Natural killer cell (primary cell): ENCODE measurements around the gene MAGOH. TPM values are rescaled to one million over a fixed set of nuclear protein-coding genes. Genes with fewer than 3 reads are reported as not detected.

Experiments used
- ATAC-seq, 3 donors: fragments of 150-1000 bp in 2 of 3; fragments of 200-7000 bp in 1 of 3; cut with Tn5 transposase; 1 replicate in 1 of 3; 2 replicates in 2 of 3; pipeline ENCODE4 v1.10.0; 2021; ENCODE audit warnings: mild to moderate bottlenecking in 2 of 3, moderate library complexity in 2 of 3
- DNase-seq, 2 donors: peaks; one replicate each; pipeline versions ENCODE4 v3.0.0 to v3.0.0-alpha.2; 2013 to 2021; ENCODE audit warnings: mixed read lengths in 1 of 2
- H3K27ac ChIP-seq: one replicate; pipeline ENCODE4 v1.5.1; 2013; ENCODE audit warnings: mild to moderate bottlenecking, low read length
- H3K27me3 ChIP-seq: one replicate; pipeline ENCODE4 v1.6.1; 2013; ENCODE audit warnings: low read length; ENCODE audit not compliant: control insufficient read depth, insufficient read depth
- H3K36me3 ChIP-seq: one replicate; pipeline ENCODE4 v1.6.1; 2013; ENCODE audit warnings: low read length; ENCODE audit not compliant: control insufficient read depth, insufficient read depth
- H3K4me1 ChIP-seq: one replicate; pipeline ENCODE4 v1.6.1; 2013; ENCODE audit warnings: low read length; ENCODE audit not compliant: control insufficient read depth, insufficient read depth
- H3K4me3 ChIP-seq: one replicate; pipeline ENCODE4 v1.5.1; 2013; ENCODE audit warnings: low read length
- H3K9me3 ChIP-seq: one replicate; pipeline ENCODE4 v1.6.1; 2013; ENCODE audit warnings: low read length; ENCODE audit not compliant: control insufficient read depth, insufficient read depth
- H3K27ac Mint-ChIP-seq, 2 donors: one replicate each; pipeline ENCODE4 v1.8.0; 2022; ENCODE audit warnings: mild to moderate bottlenecking in 2 of 2, mixed read lengths in 2 of 2, moderate library complexity in 1 of 2
- H3K27me3 Mint-ChIP-seq, 2 donors: one replicate each; pipeline ENCODE4 v1.8.0; 2022; ENCODE audit warnings: low read depth in 2 of 2, mixed read lengths in 2 of 2
- H3K36me3 Mint-ChIP-seq: one replicate; pipeline ENCODE4 v1.8.0; 2022; ENCODE audit warnings: mixed read lengths
- H3K4me1 Mint-ChIP-seq, 2 donors: one replicate each; pipeline ENCODE4 v1.8.0; 2022; ENCODE audit warnings: mixed read lengths in 2 of 2
- H3K4me3 Mint-ChIP-seq: one replicate; pipeline ENCODE4 v1.8.0; 2022; ENCODE audit warnings: mild to moderate bottlenecking, moderate library complexity, mixed read lengths
- H3K9me3 Mint-ChIP-seq, 2 donors: one replicate each; pipeline ENCODE4 v1.8.0; 2022; ENCODE audit warnings: mixed read lengths in 2 of 2
- CTCF ChIP-seq: fragments of 200-600 bp; IDR thresholded peaks from one replicate; pipeline ENCODE4 v1.8.0; 2022; ENCODE audit warnings: antibody characterized with exemption
- WGBS: methylation state at CpG from one replicate; pipeline ENCODE4 v1.1.7; 2013; ENCODE audit warnings: missing lambda C conversion rate; ENCODE audit not compliant: insufficient coverage; 5-methylcytosine and 5-hydroxymethylcytosine counted together
- intact Hi-C: fragments of 100-400 bp; cut with micrococcal nuclease; formaldehyde crosslinking; loops from one replicate; pipeline ENCODE4 v1.14.2; 2022
- total RNA-seq, 4 donors: library from RNA; stranded (reverse); fragments of 120-200 nt in 1 of 4; gene quantifications; one replicate each; pipeline versions ENCODE4 v1.2.3 to v1.2.4, GENCODE V29; 2013 to 2022

The MAGOH gene
- total RNA-seq, 3 donors from 2014 or later (not counting 1 experiment from before 2014, with no cell fraction given): 48.6 to 70.4 (median 69.2) TPM

GRCh38 chr1:53214376-53214940 lies 23.9 kb downstream of the MAGOH start:
- H3K27ac Mint-ChIP-seq: no peak overlapping the region
- peaks cover 7% of the 10 kb centered on the region for H3K36me3 Mint-ChIP-seq
- Histone ChIP-seq H3K4me1 (peaks cover 2% of the 10 kb centered on the region), H3K27me3 (no peaks in the 10 kb centered on the region), H3K4me3 (no peak overlapping the region), H3K9me3 (no peaks in the 10 kb centered on the region), H3K36me3 (peaks cover 46% of the 10 kb centered on the region), H3K27ac (no peak overlapping the region)
- 97% methylated on average over 4 of the region's 5 CpGs for WGBS
- no peak overlapping the region for H3K4me3 Mint-ChIP-seq
- H3K9me3 Mint-ChIP-seq: no peaks in the 10 kb centered on the region
- no peak for TF ChIP-seq CTCF
- no peak for ATAC-seq
- no peaks in the 10 kb centered on the region for H3K27me3 Mint-ChIP-seq
- no peak for DNase-seq
- intact Hi-C loops: no loop called here
- H3K4me1 Mint-ChIP-seq: peaks cover 3 to 9% of the 10 kb centered on the region in 2 donors

GRCh38 chr1:53210954-53211353 lies 27.4 kb downstream of the MAGOH start:
- TF ChIP-seq CTCF: no peak
- H3K36me3 Mint-ChIP-seq: peaks cover 21% of the 10 kb centered on the region

GRCh38 chr1:53210352-53210751 lies 28.0 kb downstream of the MAGOH start:
- WGBS: 98% methylated on average over 7 of the region's 7 CpGs
- no peak for TF ChIP-seq CTCF
- Histone ChIP-seq H3K27me3 (no peaks in the 10 kb centered on the region), H3K9me3 (peaks cover 11% of the 10 kb centered on the region), H3K36me3 (peaks cover 62% of the 10 kb centered on the region), H3K27ac (no peak overlapping the region), H3K4me1 (no peaks in the 10 kb centered on the region), H3K4me3 (no peak overlapping the region)
- DNase-seq (no peak), ATAC-seq (no peak)
- Mint-ChIP-seq H3K27me3 (no peaks in the 10 kb centered on the region), H3K27ac (no peak overlapping the region), H3K4me1 (no peaks in the 10 kb centered on the region), H3K4me3 (no peak overlapping the region), H3K9me3 (peaks cover 2% of the 10 kb centered on the region in 2 donors), H3K36me3 (peaks cover 22% of the 10 kb centered on the region)
- intact Hi-C loops: no loop called here

More at GRCh38 chr1:53210954-53211353, 27.4 kb downstream of the MAGOH start:
- DNase-seq (no peak), ATAC-seq (no peak)
- no peaks in the 10 kb centered on the region for H3K4me1 ChIP-seq
- H3K4me3 ChIP-seq: no peak overlapping the region
- Mint-ChIP-seq H3K27ac (no peak overlapping the region), H3K4me1 (no peaks in the 10 kb centered on the region), H3K4me3 (no peak overlapping the region), H3K9me3 (peaks cover 2% of the 10 kb centered on the region in 2 donors), H3K27me3 (no peaks in the 10 kb centered on the region)
- WGBS: over 99% methylated on average over 11 of the region's 11 CpGs
- H3K27me3 ChIP-seq: no peaks in the 10 kb centered on the region
- peaks cover 7% of the 10 kb centered on the region for H3K9me3 ChIP-seq
- intact Hi-C loops: no loop called here
- H3K27ac ChIP-seq: no peak overlapping the region
- peaks cover 63% of the 10 kb centered on the region for H3K36me3 ChIP-seq

DNA sequence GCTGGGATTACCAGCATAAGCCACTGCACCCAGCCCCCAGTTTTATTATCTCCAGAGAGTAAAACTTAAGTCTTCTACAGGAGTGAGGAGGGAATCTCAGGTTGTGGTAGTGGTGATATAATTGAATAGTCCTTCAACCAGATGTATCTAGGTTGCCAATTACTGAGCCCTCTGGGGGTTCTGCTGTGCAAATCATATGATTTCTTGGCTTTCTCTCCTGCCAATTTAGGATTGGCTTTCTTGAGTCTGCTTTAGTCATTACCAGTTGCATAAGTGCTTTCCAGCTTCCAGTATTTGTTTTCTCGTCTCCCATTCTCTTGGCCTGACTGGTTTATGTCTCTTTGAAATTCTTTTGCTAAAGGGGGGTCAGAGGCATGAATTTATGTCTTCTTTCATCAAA lies 30.6 kb downstream of the MAGOH start:
- Mint-ChIP-seq H3K4me3 (no peak overlapping the region), H3K27ac (no peak overlapping the region)
- WGBS: 100% methylated on average over 1 of the region's 1 CpG

More for the DNA sequence above, 30.6 kb downstream of the MAGOH start:
- H3K27me3 ChIP-seq: no peaks in the 10 kb centered on the region
- Mint-ChIP-seq H3K4me1 (peaks cover 0 to 2% of the 10 kb centered on the region in 2 donors), H3K36me3 (peaks cover 48% of the 10 kb centered on the region), H3K27me3 (no peaks in the 10 kb centered on the region), H3K9me3 (peaks cover 2% of the 10 kb centered on the region in 2 donors)
- H3K4me1 ChIP-seq: no peaks in the 10 kb centered on the region
- ATAC-seq (no peak), DNase-seq (no peak)
- intact Hi-C loops: no loop called here
- no peak overlapping the region for H3K4me3 ChIP-seq
- H3K9me3 ChIP-seq: peaks cover 11% of the 10 kb centered on the region
- peaks cover 66% of the 10 kb centered on the region for H3K36me3 ChIP-seq
- no peak for TF ChIP-seq CTCF
- no peak overlapping the region for H3K27ac ChIP-seq
